WTC11 (cell line): ENCODE data around the gene EMSY. TPM values are rescaled to one million over a fixed set of nuclear protein-coding genes. Genes with fewer than 3 reads are reported as not detected.

ENCODE experiments used
- ATAC-seq: fragments of 200-7000 bp; cut with Tn5 transposase; 2 replicates; pipeline ENCODE4 v1.10.0; 2021; ENCODE audit warnings: mild to moderate bottlenecking, moderate library complexity
- CTCF ChIA-PET: fragments of 300-600 bp; sonication (Branson Sonifier 250); formaldehyde crosslinking; loops from one replicate; lab custom pipeline; 2021; ENCODE audit warnings: antibody characterized with exemption; lab: Charles Lee
- POLR2A ChIA-PET: fragments of 350-600 bp; sonication (Branson Sonifier 250); formaldehyde crosslinking; loops from one replicate; lab custom pipeline; 2021; ENCODE audit warnings: antibody characterized with exemption; lab: Charles Lee
- DNase-seq: peaks from one replicate; pipeline ENCODE4 v3.0.0; 2021; ENCODE audit warnings: low spot score
- H3K27ac Mint-ChIP-seq: 2 replicates; pipeline ENCODE4 v1.8.0; 2021; ENCODE audit warnings: mixed read lengths
- H3K27me3 Mint-ChIP-seq: 2 replicates; pipeline ENCODE4 v1.8.0; 2021; ENCODE audit warnings: low read depth, mild to moderate bottlenecking, moderate library complexity, mixed read lengths
- H3K36me3 Mint-ChIP-seq: 2 replicates; pipeline ENCODE4 v1.8.0; 2021; ENCODE audit warnings: mixed read lengths
- H3K4me1 Mint-ChIP-seq: 2 replicates; pipeline ENCODE4 v1.8.0; 2022; ENCODE audit warnings: mixed read lengths
- H3K4me3 Mint-ChIP-seq: 2 replicates; pipeline ENCODE4 v1.8.0; 2021; ENCODE audit warnings: mild to moderate bottlenecking, moderate library complexity, mixed read lengths
- H3K9me3 Mint-ChIP-seq: 2 replicates; pipeline ENCODE4 v1.8.0; 2021; ENCODE audit warnings: mixed read lengths
- ARID4B ChIP-seq: sonication (generic); formaldehyde crosslinking; IDR thresholded peaks from 2 replicates; pipeline ENCODE4 v1.8.0; 2023; ENCODE audit warnings: missing genetic modification reagents, mild to moderate bottlenecking, borderline replicate concordance
- CTCF ChIP-seq: fragments of 200-600 bp; IDR thresholded peaks from 2 replicates; pipeline ENCODE4 v1.8.0; 2022; ENCODE audit warnings: antibody characterized with exemption
- E2F4 ChIP-seq: sonication (generic); formaldehyde crosslinking; IDR thresholded peaks from 2 replicates; pipeline ENCODE4 v1.8.1; 2022; ENCODE audit warnings: low read depth, mild to moderate bottlenecking, moderate library complexity, missing genetic modification reagents, borderline replicate concordance
- E2F5 ChIP-seq: sonication (generic); formaldehyde crosslinking; IDR thresholded peaks from 2 replicates; pipeline ENCODE4 v1.8.1; 2022; ENCODE audit warnings: mild to moderate bottlenecking, moderate library complexity, missing genetic modification reagents
- ETV6 ChIP-seq: sonication (generic); formaldehyde crosslinking; IDR thresholded peaks from 2 replicates; pipeline ENCODE4 v1.8.1; 2022; ENCODE audit warnings: mild to moderate bottlenecking, missing genetic modification reagents
- GTF2I ChIP-seq: fragments of 250-450 bp; sonication (Bioruptor Pico); conservative IDR thresholded peaks from 2 replicates; pipeline ENCODE4 v1.4.0; 2021; ENCODE audit warnings: mild to moderate bottlenecking
- IRF2 ChIP-seq: sonication (generic); formaldehyde crosslinking; IDR thresholded peaks from 2 replicates; pipeline ENCODE4 v1.8.0; 2022; ENCODE audit warnings: low read depth, missing genetic modification reagents, borderline replicate concordance
- KAT7 ChIP-seq: sonication (generic); formaldehyde crosslinking; IDR thresholded peaks from 2 replicates; pipeline ENCODE4 v1.8.1; 2023; ENCODE audit warnings: missing genetic modification reagents, mild to moderate bottlenecking, borderline replicate concordance
- MYBL2 ChIP-seq: sonication (generic); formaldehyde crosslinking; IDR thresholded peaks from 2 replicates; pipeline ENCODE4 v1.8.1; 2023; ENCODE audit warnings: mild to moderate bottlenecking, moderate library complexity, missing genetic modification reagents
- RELA ChIP-seq: sonication (generic); formaldehyde crosslinking; IDR thresholded peaks from 2 replicates; pipeline ENCODE4 v1.8.1; 2022; ENCODE audit warnings: missing genetic modification reagents, mild to moderate bottlenecking, borderline replicate concordance
- RORB ChIP-seq: fragments of 250-450 bp; sonication (Bioruptor Pico); IDR thresholded peaks from 2 replicates; pipeline ENCODE4 v1.9.0; 2021; ENCODE audit warnings: mild to moderate bottlenecking
- USF2 ChIP-seq: sonication (generic); formaldehyde crosslinking; IDR thresholded peaks from 2 replicates; pipeline ENCODE4 v1.8.1; 2023; ENCODE audit warnings: mild to moderate bottlenecking, missing genetic modification reagents, moderate library complexity
- ZNF121 ChIP-seq: sonication (generic); formaldehyde crosslinking; IDR thresholded peaks from 2 replicates; pipeline ENCODE4 v1.8.0; 2023; ENCODE audit warnings: missing genetic modification reagents
- ZNF219 ChIP-seq: sonication (generic); formaldehyde crosslinking; IDR thresholded peaks from 2 replicates; pipeline ENCODE4 v1.8.0; 2023; ENCODE audit warnings: missing genetic modification reagents, mild to moderate bottlenecking, borderline replicate concordance
- total RNA-seq: library from RNA; stranded (reverse); gene quantifications from 3 replicates; pipeline ENCODE4 v1.2.3, GENCODE V29; 2021
- TF ChIP-seq, protein P1 (sequence below): fragments of 250-450 bp; sonication (Bioruptor Pico); IDR thresholded peaks from 2 replicates; pipeline ENCODE4 v1.9.0; 2021; ENCODE audit warnings: mild to moderate bottlenecking, borderline replicate concordance
- TF ChIP-seq, protein P2 (sequence below): sonication (generic); formaldehyde crosslinking; IDR thresholded peaks from 2 replicates; pipeline ENCODE4 v1.8.0; 2023; ENCODE audit warnings: mild to moderate bottlenecking, missing genetic modification reagents

The EMSY gene
- total RNA-seq, 1 experiment from 2014 or later, result 31.1 TPM

- TF ChIP-seq ZNF219 (CRISPR knock-in tag) (no peak), RELA (no peak), KAT7 (CRISPR knock-in tag) (no peak), USF2 (no peak), ETV6 (CRISPR knock-in tag) (no peak), CTCF (no peak), ARID4B (CRISPR knock-in tag) (no peak), RORB (CRISPR knock-in tag) (no peak), MYBL2 (CRISPR knock-in tag) (no peak), E2F5 (no peak), E2F4 (CRISPR knock-in tag) (no peak), IRF2 (no peak), ZNF121 (CRISPR knock-in tag) (no peak), GTF2I (CRISPR knock-in tag) (no peak)
- TF ChIP-seq, protein P1, sequence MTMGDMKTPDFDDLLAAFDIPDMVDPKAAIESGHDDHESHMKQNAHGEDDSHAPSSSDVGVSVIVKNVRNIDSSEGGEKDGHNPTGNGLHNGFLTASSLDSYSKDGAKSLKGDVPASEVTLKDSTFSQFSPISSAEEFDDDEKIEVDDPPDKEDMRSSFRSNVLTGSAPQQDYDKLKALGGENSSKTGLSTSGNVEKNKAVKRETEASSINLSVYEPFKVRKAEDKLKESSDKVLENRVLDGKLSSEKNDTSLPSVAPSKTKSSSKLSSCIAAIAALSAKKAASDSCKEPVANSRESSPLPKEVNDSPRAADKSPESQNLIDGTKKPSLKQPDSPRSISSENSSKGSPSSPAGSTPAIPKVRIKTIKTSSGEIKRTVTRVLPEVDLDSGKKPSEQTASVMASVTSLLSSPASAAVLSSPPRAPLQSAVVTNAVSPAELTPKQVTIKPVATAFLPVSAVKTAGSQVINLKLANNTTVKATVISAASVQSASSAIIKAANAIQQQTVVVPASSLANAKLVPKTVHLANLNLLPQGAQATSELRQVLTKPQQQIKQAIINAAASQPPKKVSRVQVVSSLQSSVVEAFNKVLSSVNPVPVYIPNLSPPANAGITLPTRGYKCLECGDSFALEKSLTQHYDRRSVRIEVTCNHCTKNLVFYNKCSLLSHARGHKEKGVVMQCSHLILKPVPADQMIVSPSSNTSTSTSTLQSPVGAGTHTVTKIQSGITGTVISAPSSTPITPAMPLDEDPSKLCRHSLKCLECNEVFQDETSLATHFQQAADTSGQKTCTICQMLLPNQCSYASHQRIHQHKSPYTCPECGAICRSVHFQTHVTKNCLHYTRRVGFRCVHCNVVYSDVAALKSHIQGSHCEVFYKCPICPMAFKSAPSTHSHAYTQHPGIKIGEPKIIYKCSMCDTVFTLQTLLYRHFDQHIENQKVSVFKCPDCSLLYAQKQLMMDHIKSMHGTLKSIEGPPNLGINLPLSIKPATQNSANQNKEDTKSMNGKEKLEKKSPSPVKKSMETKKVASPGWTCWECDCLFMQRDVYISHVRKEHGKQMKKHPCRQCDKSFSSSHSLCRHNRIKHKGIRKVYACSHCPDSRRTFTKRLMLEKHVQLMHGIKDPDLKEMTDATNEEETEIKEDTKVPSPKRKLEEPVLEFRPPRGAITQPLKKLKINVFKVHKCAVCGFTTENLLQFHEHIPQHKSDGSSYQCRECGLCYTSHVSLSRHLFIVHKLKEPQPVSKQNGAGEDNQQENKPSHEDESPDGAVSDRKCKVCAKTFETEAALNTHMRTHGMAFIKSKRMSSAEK (CRISPR knock-in tag), result no peak
- TF ChIP-seq, protein P2, sequence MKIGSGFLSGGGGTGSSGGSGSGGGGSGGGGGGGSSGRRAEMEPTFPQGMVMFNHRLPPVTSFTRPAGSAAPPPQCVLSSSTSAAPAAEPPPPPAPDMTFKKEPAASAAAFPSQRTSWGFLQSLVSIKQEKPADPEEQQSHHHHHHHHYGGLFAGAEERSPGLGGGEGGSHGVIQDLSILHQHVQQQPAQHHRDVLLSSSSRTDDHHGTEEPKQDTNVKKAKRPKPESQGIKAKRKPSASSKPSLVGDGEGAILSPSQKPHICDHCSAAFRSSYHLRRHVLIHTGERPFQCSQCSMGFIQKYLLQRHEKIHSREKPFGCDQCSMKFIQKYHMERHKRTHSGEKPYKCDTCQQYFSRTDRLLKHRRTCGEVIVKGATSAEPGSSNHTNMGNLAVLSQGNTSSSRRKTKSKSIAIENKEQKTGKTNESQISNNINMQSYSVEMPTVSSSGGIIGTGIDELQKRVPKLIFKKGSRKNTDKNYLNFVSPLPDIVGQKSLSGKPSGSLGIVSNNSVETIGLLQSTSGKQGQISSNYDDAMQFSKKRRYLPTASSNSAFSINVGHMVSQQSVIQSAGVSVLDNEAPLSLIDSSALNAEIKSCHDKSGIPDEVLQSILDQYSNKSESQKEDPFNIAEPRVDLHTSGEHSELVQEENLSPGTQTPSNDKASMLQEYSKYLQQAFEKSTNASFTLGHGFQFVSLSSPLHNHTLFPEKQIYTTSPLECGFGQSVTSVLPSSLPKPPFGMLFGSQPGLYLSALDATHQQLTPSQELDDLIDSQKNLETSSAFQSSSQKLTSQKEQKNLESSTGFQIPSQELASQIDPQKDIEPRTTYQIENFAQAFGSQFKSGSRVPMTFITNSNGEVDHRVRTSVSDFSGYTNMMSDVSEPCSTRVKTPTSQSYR, result no peak
- DNase-seq, result no peak
- no peak for ATAC-seq
- Mint-ChIP-seq H3K4me3 (peak overlapping the region; percentile 36; the same call in 1 of the 2 replicates), H3K27ac (peak overlapping the region; percentile 78; the same call in 1 of the 2 replicates), H3K9me3 (no peaks in the 10 kb centered on the region), H3K27me3 (no peaks in the 10 kb centered on the region), H3K4me1 (peaks cover 67% of the 10 kb centered on the region), H3K36me3 (peaks cover 27% of the 10 kb centered on the region)
- ChIA-PET CTCF (interaction anchor here (0.9 to 1.5 kb wide), 7 partner anchors 10 to 241 kb away, joined by 3 to 5 read pairs (median 3); no protein-coding TSS in a partner anchor), POLR2A (interaction anchor here (0.7 kb wide), 1 partner anchor 65 kb away, joined by 4 read pairs; no protein-coding TSS in a partner anchor)
These were observed 3.7 kb downstream of the EMSY start for GRCh38 chr11:76448506-76448905.
